Vagina (tissue), 2 donors: Measurements from ENCODE around the gene CNOT2. TPM values are rescaled to one million over a fixed set of nuclear protein-coding genes. Genes with fewer than 3 reads are reported as not detected.

Source experiments
- DNase-seq, 2 donors: peaks; one replicate each; pipeline ENCODE4 v3.0.0-alpha.2; 2017; ENCODE audit errors: extremely low spot score in 2 of 2
- H3K27ac ChIP-seq: fragments of 200-600 bp; sonication (generic); one replicate; pipeline ENCODE4 v1.5.1; 2019
- H3K27me3 ChIP-seq: fragments of 200-600 bp; sonication (generic); one replicate; pipeline ENCODE4 v1.5.1; 2019
- H3K36me3 ChIP-seq, 2 donors: fragments of 200-600 bp; sonication (generic); one replicate each; pipeline ENCODE4 v1.5.1; 2017 to 2019
- H3K4me1 ChIP-seq: fragments of 200-600 bp; sonication (generic); one replicate; pipeline ENCODE4 v1.5.1; 2019
- H3K4me3 ChIP-seq, 2 donors: fragments of 200-600 bp; sonication (generic); 1 replicate in 1 of 2; 2 replicates in 1 of 2; pipeline ENCODE4 v1.5.1; 2016 to 2019
- H3K9me3 ChIP-seq: fragments of 200-600 bp; sonication (generic); one replicate; pipeline ENCODE4 v1.5.1; 2019
- POLR2A ChIP-seq, 2 donors: fragments of 450-650 bp; IDR thresholded peaks; one replicate each; pipeline ENCODE4 v1.6.1; 2017; ENCODE audit warnings: antibody characterized with exemption in 2 of 2, mild to moderate bottlenecking in 2 of 2, moderate library complexity in 2 of 2
- POLR2AphosphoS5 ChIP-seq, 2 donors: sonication (generic); formaldehyde crosslinking; IDR thresholded peaks; one replicate each; pipeline ENCODE4 v1.9.0; 2017; ENCODE audit warnings: antibody characterized with exemption in 2 of 2, mild to moderate bottlenecking in 2 of 2, low read depth in 1 of 2; ENCODE audit not compliant: insufficient read depth in 1 of 2
- intact Hi-C: fragments of 100-400 bp; cut with DNase I; formaldehyde crosslinking; loops from one replicate; pipeline ENCODE4 v1.15.1; 2023
- total RNA-seq: library from RNA; depleted of rRNA; stranded (reverse); fragments of >200 nt; gene quantifications from one replicate; pipeline ENCODE4 v1.2.3, GENCODE V29; 2016
- TF ChIP-seq, protein P1 (sequence below), 3 experiments: fragments of 450-650 bp in 2 of 3; fragments of 200-600 bp in 1 of 3; sonication (generic) in 1 of 3; IDR thresholded peaks; one replicate each; pipeline ENCODE4 v1.5.1; 2017 to 2019; ENCODE audit warnings: antibody characterized with exemption in 3 of 3, mild to moderate bottlenecking in 2 of 3, moderate library complexity in 2 of 3

CNOT2 gene
- total RNA-seq, 1 donor from 2014 or later = 176 TPM

DNA sequence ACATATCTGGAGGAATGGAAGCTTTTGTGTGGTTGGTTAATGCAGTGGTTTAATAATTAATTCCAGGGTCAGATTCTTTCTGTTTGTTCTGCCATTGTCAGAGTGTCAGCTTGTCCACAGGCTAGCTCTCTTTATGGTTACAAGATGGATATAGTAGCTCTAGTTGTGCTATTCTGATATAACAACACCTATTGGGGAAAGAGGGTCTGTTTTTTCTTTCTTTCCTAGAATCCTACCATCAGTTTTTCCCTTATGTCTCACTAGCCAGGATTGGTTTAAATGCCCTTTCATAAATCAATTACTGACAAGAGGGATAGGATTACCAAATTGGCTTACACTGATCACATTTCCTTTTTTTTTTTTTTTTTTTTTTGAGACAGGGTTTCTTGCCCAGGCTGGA is 27.8 kb downstream of the CNOT2 start:
- Histone ChIP-seq H3K27me3 (no peaks in the 10 kb centered on the region), H3K4me1 (peaks cover 56% of the 10 kb centered on the region), H3K36me3 (no peaks in the 10 kb centered on the region), H3K9me3 (no peaks in the 10 kb centered on the region), H3K27ac (no peak overlapping the region), H3K4me3 (no peak overlapping the region)
- intact Hi-C loops = no loop called here
- DNase-seq = no peak
- TF ChIP-seq, protein P1, sequence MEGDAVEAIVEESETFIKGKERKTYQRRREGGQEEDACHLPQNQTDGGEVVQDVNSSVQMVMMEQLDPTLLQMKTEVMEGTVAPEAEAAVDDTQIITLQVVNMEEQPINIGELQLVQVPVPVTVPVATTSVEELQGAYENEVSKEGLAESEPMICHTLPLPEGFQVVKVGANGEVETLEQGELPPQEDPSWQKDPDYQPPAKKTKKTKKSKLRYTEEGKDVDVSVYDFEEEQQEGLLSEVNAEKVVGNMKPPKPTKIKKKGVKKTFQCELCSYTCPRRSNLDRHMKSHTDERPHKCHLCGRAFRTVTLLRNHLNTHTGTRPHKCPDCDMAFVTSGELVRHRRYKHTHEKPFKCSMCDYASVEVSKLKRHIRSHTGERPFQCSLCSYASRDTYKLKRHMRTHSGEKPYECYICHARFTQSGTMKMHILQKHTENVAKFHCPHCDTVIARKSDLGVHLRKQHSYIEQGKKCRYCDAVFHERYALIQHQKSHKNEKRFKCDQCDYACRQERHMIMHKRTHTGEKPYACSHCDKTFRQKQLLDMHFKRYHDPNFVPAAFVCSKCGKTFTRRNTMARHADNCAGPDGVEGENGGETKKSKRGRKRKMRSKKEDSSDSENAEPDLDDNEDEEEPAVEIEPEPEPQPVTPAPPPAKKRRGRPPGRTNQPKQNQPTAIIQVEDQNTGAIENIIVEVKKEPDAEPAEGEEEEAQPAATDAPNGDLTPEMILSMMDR (IDR thresholded peaks at IDR 0.05) = no peak
- TF ChIP-seq POLR2AphosphoS5 (IDR thresholded peaks at IDR 0.05; ENCODE audit: insufficient read depth in 1 of 2, low read depth in 1 of 2) (no peak), POLR2A (IDR thresholded peaks at IDR 0.05) (no peak)

DNA sequence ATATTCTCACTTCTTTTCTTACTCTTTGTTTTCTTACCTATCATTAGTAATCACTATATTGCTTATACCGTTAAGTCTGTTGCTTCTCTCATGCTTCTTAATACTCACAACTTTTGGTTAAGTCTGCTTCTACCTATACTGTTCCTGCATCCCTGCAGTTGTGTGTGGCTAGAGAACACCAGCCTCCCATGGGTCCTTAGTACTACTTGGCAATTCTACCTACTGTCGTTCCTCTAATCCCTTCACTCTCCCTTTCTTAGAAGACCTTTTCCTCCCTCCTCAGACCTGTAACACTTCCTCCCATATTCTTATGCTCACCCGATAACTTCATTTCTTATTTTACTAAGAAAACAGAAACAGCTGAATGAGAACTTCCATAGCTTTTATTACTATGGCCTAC is 29.3 kb downstream of the CNOT2 start:
- TF ChIP-seq, protein P1 (IDR thresholded peaks at IDR 0.05) = no peak
- TF ChIP-seq POLR2AphosphoS5 (IDR thresholded peaks at IDR 0.05; ENCODE audit: insufficient read depth in 1 of 2, low read depth in 1 of 2) (no peak), POLR2A (IDR thresholded peaks at IDR 0.05) (no peak)
- Histone ChIP-seq H3K4me1 (peaks cover 51% of the 10 kb centered on the region), H3K9me3 (no peaks in the 10 kb centered on the region), H3K36me3 (no peaks in the 10 kb centered on the region), H3K27ac (no peak overlapping the region), H3K4me3 (no peak overlapping the region), H3K27me3 (no peaks in the 10 kb centered on the region)
- intact Hi-C loops = no loop called here
- DNase-seq = no peak

DNA sequence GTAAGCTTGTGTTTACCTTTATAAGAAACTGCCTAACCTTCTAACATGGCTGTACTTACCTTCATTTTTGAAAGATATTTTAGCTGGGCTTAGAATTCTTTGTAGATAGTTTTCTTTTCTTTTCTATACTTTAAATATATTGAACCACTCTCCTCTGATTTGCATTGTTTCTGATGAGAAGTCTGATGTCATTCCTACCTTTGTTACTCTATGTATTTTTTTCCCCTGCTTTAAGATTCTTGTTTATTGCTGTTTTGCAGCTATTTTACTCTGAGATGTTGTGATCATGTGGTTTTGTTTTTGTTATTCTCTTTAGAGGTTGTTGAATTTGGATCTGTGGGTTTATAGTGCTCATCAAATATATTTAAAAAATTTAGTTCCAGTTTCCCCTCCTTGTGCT is 31.8 kb downstream of the CNOT2 start:
- DNase-seq = no peak
- no peak overlapping the region for H3K4me3 ChIP-seq
- no peak overlapping the region for H3K27ac ChIP-seq
- peaks cover 0 to 4% of the 10 kb centered on the region in 2 donors for H3K36me3 ChIP-seq
- no peaks in the 10 kb centered on the region for H3K27me3 ChIP-seq
- peaks cover 34% of the 10 kb centered on the region for H3K4me1 ChIP-seq
- TF ChIP-seq POLR2AphosphoS5 (IDR thresholded peaks at IDR 0.05; ENCODE audit: insufficient read depth in 1 of 2, low read depth in 1 of 2) (no peak), POLR2A (IDR thresholded peaks at IDR 0.05) (no peak)
- TF ChIP-seq, protein P1 (IDR thresholded peaks at IDR 0.05) = no peak
- intact Hi-C loops = no loop called here
- no peaks in the 10 kb centered on the region for H3K9me3 ChIP-seq

DNA sequence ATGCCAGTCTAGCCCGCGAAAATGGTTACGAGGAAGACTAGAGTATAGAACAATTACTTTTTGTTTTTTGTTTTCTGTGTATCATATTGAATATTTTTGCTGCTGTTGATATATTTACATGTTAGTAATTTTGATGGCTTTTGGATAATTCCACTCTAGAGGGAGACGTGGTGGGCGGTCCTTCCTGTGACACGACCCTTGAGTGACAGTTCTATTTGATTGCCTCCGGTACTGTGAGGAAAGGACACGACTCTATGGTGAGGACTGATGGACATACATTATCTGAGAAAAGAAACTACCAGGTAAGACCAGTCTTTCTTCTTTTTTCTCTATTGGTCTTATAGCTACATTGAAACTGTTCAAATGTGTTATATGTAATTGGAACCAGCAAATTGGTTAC is 34.7 kb downstream of the CNOT2 start:
- H3K36me3 ChIP-seq = peaks cover 0 to 4% of the 10 kb centered on the region in 2 donors
- no peak for DNase-seq
- no peak overlapping the region for H3K27ac ChIP-seq
- peaks cover 11% of the 10 kb centered on the region for H3K4me1 ChIP-seq
- TF ChIP-seq POLR2A (IDR thresholded peaks at IDR 0.05) (no peak), POLR2AphosphoS5 (IDR thresholded peaks at IDR 0.05; ENCODE audit: insufficient read depth in 1 of 2, low read depth in 1 of 2) (no peak)
- TF ChIP-seq, protein P1 (IDR thresholded peaks at IDR 0.05) = no peak
- no peak overlapping the region for H3K4me3 ChIP-seq
- no peaks in the 10 kb centered on the region for H3K27me3 ChIP-seq
- no peaks in the 10 kb centered on the region for H3K9me3 ChIP-seq
- intact Hi-C loops = no loop called here

DNA sequence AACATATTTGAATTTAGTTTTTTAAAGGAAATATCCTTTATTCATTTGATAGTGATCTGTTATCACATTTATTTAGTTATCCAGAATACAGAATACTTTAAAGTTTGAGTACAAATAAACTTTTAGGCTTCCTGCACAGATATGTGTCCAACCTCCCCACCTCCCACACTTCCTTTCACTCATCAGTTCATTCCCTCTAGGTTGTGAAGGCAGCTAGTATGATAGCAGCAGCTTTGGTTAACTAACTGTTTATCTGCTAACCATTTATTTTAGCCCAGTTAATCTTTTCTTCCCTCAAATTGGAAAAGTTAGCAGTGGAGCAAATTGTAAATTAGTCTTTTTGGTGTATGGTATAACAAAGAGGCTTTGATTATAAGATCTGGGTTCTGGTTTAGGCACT is 35.7 kb downstream of the CNOT2 start:
- Histone ChIP-seq H3K36me3 (peaks cover 0 to 4% of the 10 kb centered on the region in 2 donors), H3K27ac (no peak overlapping the region), H3K4me1 (peaks cover 10% of the 10 kb centered on the region), H3K27me3 (no peaks in the 10 kb centered on the region), H3K9me3 (no peaks in the 10 kb centered on the region), H3K4me3 (no peak overlapping the region)
- no peak for DNase-seq
- intact Hi-C loops = no loop called here
- TF ChIP-seq POLR2A (IDR thresholded peaks at IDR 0.05) = no peak
- TF ChIP-seq, protein P1 (IDR thresholded peaks at IDR 0.05) = no peak
